Prostate gland (tissue), 2 donors: ENCODE measurements around the gene HDGF.

ENCODE experiments used
- POLR2A ChIP-seq: fragments of 450-650 bp; IDR thresholded peaks from one replicate; pipeline ENCODE4 v1.6.1; 2016; ENCODE audit warnings: antibody characterized with exemption, mild to moderate bottlenecking
- POLR2AphosphoS5 ChIP-seq: sonication (generic); formaldehyde crosslinking; IDR thresholded peaks from one replicate; pipeline ENCODE4 v1.6.1; 2017; ENCODE audit warnings: antibody characterized with exemption
- TF ChIP-seq, protein P1 (sequence below), 4 experiments: fragments of 200-600 bp in 2 of 4; fragments of 450-650 bp in 2 of 4; sonication (generic) in 2 of 4; IDR thresholded peaks; 1 replicate in 3 of 4; 2 replicates in 1 of 4; pipeline ENCODE4 v1.5.1; 2016 to 2019; ENCODE audit warnings: antibody characterized with exemption in 4 of 4, mild to moderate bottlenecking in 2 of 4, moderate library complexity in 2 of 4

DNA sequence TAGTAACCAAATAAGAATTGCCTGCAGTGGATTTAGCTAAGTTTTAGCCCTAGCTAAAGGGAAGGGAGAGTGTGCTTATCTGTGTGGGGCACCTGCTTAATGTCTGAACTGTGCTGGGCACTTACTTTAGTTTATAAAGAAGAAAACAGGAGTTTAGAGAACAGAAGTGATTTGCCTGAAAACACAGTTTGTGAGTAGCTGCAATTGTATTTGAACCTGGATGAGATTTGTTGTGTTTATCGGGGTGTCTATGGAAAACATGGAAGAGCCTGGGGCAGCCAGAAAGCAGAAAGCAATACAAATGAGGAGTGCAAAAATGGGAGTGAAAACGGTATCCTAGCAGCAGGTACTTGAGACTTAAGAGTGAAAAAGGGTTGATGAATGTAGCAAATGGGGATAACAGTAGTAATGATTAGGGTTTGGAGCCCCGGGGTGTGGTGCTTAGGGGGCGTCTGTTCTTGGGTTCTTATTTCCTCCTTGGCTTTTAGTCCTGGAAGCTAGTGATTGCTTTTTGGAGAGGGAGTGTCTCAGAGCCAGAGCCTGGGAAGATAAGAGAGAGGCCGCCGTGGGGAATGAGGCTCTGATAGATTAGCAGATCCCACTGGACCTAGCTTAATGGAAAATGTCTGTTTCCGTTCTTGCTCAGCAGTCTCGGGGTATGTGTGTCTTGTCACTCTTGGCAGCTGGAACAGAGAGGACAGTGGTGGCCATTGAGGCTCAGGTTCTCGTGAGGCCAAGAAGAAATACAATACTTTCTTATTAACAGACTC lies 21.4 kb upstream of the HDGF start:
- TF ChIP-seq, protein P1, sequence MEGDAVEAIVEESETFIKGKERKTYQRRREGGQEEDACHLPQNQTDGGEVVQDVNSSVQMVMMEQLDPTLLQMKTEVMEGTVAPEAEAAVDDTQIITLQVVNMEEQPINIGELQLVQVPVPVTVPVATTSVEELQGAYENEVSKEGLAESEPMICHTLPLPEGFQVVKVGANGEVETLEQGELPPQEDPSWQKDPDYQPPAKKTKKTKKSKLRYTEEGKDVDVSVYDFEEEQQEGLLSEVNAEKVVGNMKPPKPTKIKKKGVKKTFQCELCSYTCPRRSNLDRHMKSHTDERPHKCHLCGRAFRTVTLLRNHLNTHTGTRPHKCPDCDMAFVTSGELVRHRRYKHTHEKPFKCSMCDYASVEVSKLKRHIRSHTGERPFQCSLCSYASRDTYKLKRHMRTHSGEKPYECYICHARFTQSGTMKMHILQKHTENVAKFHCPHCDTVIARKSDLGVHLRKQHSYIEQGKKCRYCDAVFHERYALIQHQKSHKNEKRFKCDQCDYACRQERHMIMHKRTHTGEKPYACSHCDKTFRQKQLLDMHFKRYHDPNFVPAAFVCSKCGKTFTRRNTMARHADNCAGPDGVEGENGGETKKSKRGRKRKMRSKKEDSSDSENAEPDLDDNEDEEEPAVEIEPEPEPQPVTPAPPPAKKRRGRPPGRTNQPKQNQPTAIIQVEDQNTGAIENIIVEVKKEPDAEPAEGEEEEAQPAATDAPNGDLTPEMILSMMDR (IDR thresholded peaks at IDR 0.05), result no peak
- no peak for TF ChIP-seq POLR2AphosphoS5
- TF ChIP-seq POLR2A, result no peak
